Endothelial cell of umbilical vein (primary cell): ENCODE measurements around the gene MACROH2A1. TPM values are rescaled to one million over a fixed set of nuclear protein-coding genes. Genes with fewer than 3 reads are reported as not detected.

Experiments
- Bru-seq: library from RNA; stranded (reverse); fragments of 400-500 nt; gene quantifications from one replicate; lab custom pipeline; 2021; lab: Mats Ljungman, UMichigan
- BruChase-seq, 2 experiments: library from RNA; stranded (reverse); fragments of 400-500 nt; gene quantifications; one replicate each; lab custom pipeline; 2021; lab: Mats Ljungman, UMichigan
- BruUV-seq: library from RNA; stranded (reverse); fragments of 400-500 nt; replicated peaks from 2 replicates; lab custom pipeline; 2021; lab: Mats Ljungman, UMichigan
- CTCF ChIA-PET: fragments of 300-600, 350-600 bp; sonication (Branson Sonifier 250); formaldehyde crosslinking; loops from one replicate; lab custom pipeline; 2021; ENCODE audit warnings: antibody characterized with exemption, inconsistent platforms; lab: Charles Lee
- POLR2A ChIA-PET: fragments of 300-600, 350-600 bp; sonication (Branson Sonifier 250); formaldehyde crosslinking; loops from one replicate; lab custom pipeline; 2021; ENCODE audit warnings: antibody characterized with exemption, inconsistent platforms; lab: Charles Lee
- DNase-seq: peaks from one replicate; pipeline ENCODE4 v3.0.0-alpha.2; 2011; ENCODE audit warnings: low read depth, low spot score
- FAIRE-seq: peaks from 2 replicates; lab custom pipeline; 2011; peaks lifted over from hg19 to GRCh38; lab: Jason Lieb, UNC
- H2AFZ ChIP-seq: 2 replicates; pipeline ENCODE4 v1.6.0; 2012; ENCODE audit warnings: low read depth, low read length, control low read depth, inconsistent platforms
- H3K27ac ChIP-seq: 2 replicates; pipeline ENCODE4 v1.5.1; 2011; ENCODE audit warnings: low read depth, mild to moderate bottlenecking, control low read depth, low read length, moderate library complexity; ENCODE audit not compliant: insufficient read depth
- H3K27me3 ChIP-seq, 2 experiments: 2 replicates each; pipeline versions ENCODE4 v1.6.0 to v1.6.1; 2011; ENCODE audit warnings: low read length in 2 of 2, mixed read lengths in 1 of 2; ENCODE audit not compliant: control insufficient read depth in 2 of 2, insufficient read depth in 2 of 2
- H3K36me3 ChIP-seq, 2 experiments: 2 replicates in 1 of 2; 3 replicates in 1 of 2; pipeline ENCODE4 v1.5.1; 2011; ENCODE audit warnings: low read length in 2 of 2, mild to moderate bottlenecking in 1 of 2, moderate library complexity in 1 of 2; ENCODE audit not compliant: control insufficient read depth in 2 of 2, insufficient read depth in 2 of 2; ENCODE audit errors: extremely low read depth in 1 of 2
- H3K4me1 ChIP-seq: 3 replicates; pipeline ENCODE4 v1.5.1; 2011; ENCODE audit warnings: mild to moderate bottlenecking, low read length; ENCODE audit not compliant: control insufficient read depth, insufficient read depth; ENCODE audit errors: extremely low read depth
- H3K4me2 ChIP-seq: 2 replicates; pipeline ENCODE4 v1.6.1; 2011; ENCODE audit warnings: low read length, control low read depth, mixed read lengths; ENCODE audit not compliant: insufficient read depth
- H3K4me3 ChIP-seq, 3 experiments: fragments of 200-600 bp in 1 of 3; sonication (generic), shearing (Covaris generic) in 1 of 3; replicated peaks in 1 of 3; 2 replicates each; pipeline ENCODE4 v1.5.1; 2011 to 2016; ENCODE audit warnings: control low read depth in 3 of 3, low read length in 3 of 3, mild to moderate bottlenecking in 2 of 3, inconsistent platforms in 1 of 3, low read depth in 1 of 3, moderate library complexity in 1 of 3; ENCODE audit not compliant: insufficient read depth in 1 of 3
- H3K79me2 ChIP-seq: 2 replicates; pipeline ENCODE4 v1.6.0; 2012; ENCODE audit warnings: low read length, inconsistent platforms; ENCODE audit not compliant: control insufficient read depth, insufficient read depth
- H3K9ac ChIP-seq: replicated peaks from 2 replicates; pipeline ENCODE3; 2011; ENCODE audit warnings: low read length, control low read depth; ENCODE audit not compliant: insufficient read depth; ENCODE audit errors: extremely low read depth
- H3K9me1 ChIP-seq: replicated peaks from 3 replicates; pipeline ENCODE4 v1.6.0; 2011; ENCODE audit warnings: mild to moderate bottlenecking, low read length; ENCODE audit not compliant: control insufficient read depth, insufficient read depth; ENCODE audit errors: extremely low read depth
- H3K9me3 ChIP-seq: replicated peaks from 2 replicates; pipeline ENCODE4 v1.5.1; 2012; ENCODE audit warnings: low read length, inconsistent platforms; ENCODE audit not compliant: control insufficient read depth, insufficient read depth
- H4K20me1 ChIP-seq: replicated peaks from 2 replicates; pipeline ENCODE3; 2011; ENCODE audit warnings: mild to moderate bottlenecking, low read length; ENCODE audit not compliant: control insufficient read depth, insufficient read depth; ENCODE audit errors: extremely low read depth
- GATA2 ChIP-seq: IDR thresholded peaks from 2 replicates; pipeline ENCODE4 v1.7.0; 2011; ENCODE audit warnings: low read depth, mild to moderate bottlenecking, moderate library complexity, mixed read lengths, low read length; ENCODE audit not compliant: insufficient read length, insufficient read depth
- JUN ChIP-seq: IDR thresholded peaks from 2 replicates; pipeline ENCODE4 v1.6.1; 2011; ENCODE audit warnings: borderline replicate concordance, low read depth; ENCODE audit not compliant: insufficient read length, insufficient read depth
- POLR2A ChIP-seq: IDR thresholded peaks from 2 replicates; pipeline ENCODE4 v1.6.1; 2012; ENCODE audit warnings: low read depth, mild to moderate bottlenecking, control low read depth, low read length
- POLR2AphosphoS5 ChIP-seq: IDR thresholded peaks from 2 replicates; pipeline ENCODE4 v1.6.1; 2012; ENCODE audit warnings: low read depth, mild to moderate bottlenecking, control low read depth, low read length, moderate library complexity; ENCODE audit not compliant: insufficient read depth
- dilution Hi-C: fragments of 300-500 bp; cut with MboI; formaldehyde crosslinking; loops from one replicate; pipeline ENCODE4 v1.15.0; 2019; ENCODE audit warnings: low sequenced_read_pairs; ENCODE audit not compliant: extremely low pct_ligation_motif_present
- intact Hi-C: fragments of 100-400 bp; cut with micrococcal nuclease; formaldehyde crosslinking; loops from one replicate; pipeline ENCODE4 v1.10.0; 2022
- long read RNA-seq: library from polyadenylated mRNA; stranded (forward); transcript quantifications from one replicate; pipeline ENCODE4 v2.0.0, GENCODE V29; 2021
- polyA minus RNA-seq, 3 experiments: library from RNA; depleted of rRNA, polyadenylated mRNA; stranded (reverse); fragments of >200 nt; gene quantifications; 1 replicate in 1 of 3; 2 replicates in 2 of 3; pipeline ENCODE4 v1.2.3, GENCODE V29; 2011
- polyA plus RNA-seq, 4 experiments: library from polyadenylated mRNA; depleted of rRNA in 3 of 4; stranded (reverse) in 3 of 4; unstranded in 1 of 4; fragments of >200 nt; gene quantifications; 2 replicates each; pipeline versions ENCODE4 v1.2.1 to v1.2.3, GENCODE V29; 2011 to 2012; ENCODE audit warnings: missing spikeins in 1 of 4
- total RNA-seq: library from RNA; stranded (reverse); gene quantifications from 2 replicates; pipeline ENCODE4 v1.2.3, GENCODE V29; 2021
- TF ChIP-seq, protein P1 (sequence below), 2 donors: IDR thresholded peaks; 1 replicate in 1 of 2; 2 replicates in 1 of 2; pipeline ENCODE4 v1.5.1; 2011; ENCODE audit warnings: low read length in 2 of 2, mild to moderate bottlenecking in 2 of 2, moderate library complexity in 2 of 2, control low read depth in 1 of 2, inconsistent platforms in 1 of 2, low read depth in 1 of 2; ENCODE audit not compliant: insufficient read depth in 1 of 2; ENCODE audit errors: extremely low read depth in 1 of 2
- TF ChIP-seq, protein P2 (sequence below): IDR thresholded peaks from 2 replicates; pipeline ENCODE4 v1.6.1; 2011; ENCODE audit not compliant: insufficient read depth, insufficient read length

Gene MACROH2A1
- 142 and 147 TPM in 2 replicates for total RNA-seq
- 74.1 and 89.3 TPM in 2 replicates for polyA plus RNA-seq
- polyA plus RNA-seq (2011; cell fraction: cytosol; rRNA removed) = 91.8 and 107 TPM in 2 replicates
- polyA plus RNA-seq (2011; cell fraction: nucleus; rRNA removed) = 336 and 348 TPM in 2 replicates
- polyA plus RNA-seq (2012) = 85.0 and 114 TPM in 2 replicates
- 107 and 109 TPM in 2 replicates for polyA minus RNA-seq
- 65.6 TPM for polyA minus RNA-seq (2011; cell fraction: cytosol; rRNA and poly(A)+ RNA removed)
- polyA minus RNA-seq (2011; cell fraction: nucleus; rRNA and poly(A)+ RNA removed) = 158 and 178 TPM in 2 replicates
- Bru-seq, nascent RNA = percentile 87 among the genes with signal in this experiment
- BruChase-seq, experiment 1, labeled RNA remaining after a 6-hour chase = percentile 72 among the genes with signal in this experiment
- BruChase-seq, experiment 2, labeled RNA remaining after a 2-hour chase = percentile 89 among the genes with signal in this experiment
- long read RNA-seq, transcript H2AFY-204 (5 exons, 924 nt) = minor isoform, 7 of 464 reads
- long read RNA-seq, transcript H2AFY-202 (9 exons, 1,859 nt) = minor isoform, 54 of 464 reads
- long read RNA-seq, transcript H2AFY-217 (9 exons, 2,789 nt) = major isoform, 55 of 464 reads
- long read RNA-seq, partial matches to known transcripts = 9 of 464 reads
- long read RNA-seq, other reads (novel, unspliced or antisense) = 338 of 464 reads

DNA sequence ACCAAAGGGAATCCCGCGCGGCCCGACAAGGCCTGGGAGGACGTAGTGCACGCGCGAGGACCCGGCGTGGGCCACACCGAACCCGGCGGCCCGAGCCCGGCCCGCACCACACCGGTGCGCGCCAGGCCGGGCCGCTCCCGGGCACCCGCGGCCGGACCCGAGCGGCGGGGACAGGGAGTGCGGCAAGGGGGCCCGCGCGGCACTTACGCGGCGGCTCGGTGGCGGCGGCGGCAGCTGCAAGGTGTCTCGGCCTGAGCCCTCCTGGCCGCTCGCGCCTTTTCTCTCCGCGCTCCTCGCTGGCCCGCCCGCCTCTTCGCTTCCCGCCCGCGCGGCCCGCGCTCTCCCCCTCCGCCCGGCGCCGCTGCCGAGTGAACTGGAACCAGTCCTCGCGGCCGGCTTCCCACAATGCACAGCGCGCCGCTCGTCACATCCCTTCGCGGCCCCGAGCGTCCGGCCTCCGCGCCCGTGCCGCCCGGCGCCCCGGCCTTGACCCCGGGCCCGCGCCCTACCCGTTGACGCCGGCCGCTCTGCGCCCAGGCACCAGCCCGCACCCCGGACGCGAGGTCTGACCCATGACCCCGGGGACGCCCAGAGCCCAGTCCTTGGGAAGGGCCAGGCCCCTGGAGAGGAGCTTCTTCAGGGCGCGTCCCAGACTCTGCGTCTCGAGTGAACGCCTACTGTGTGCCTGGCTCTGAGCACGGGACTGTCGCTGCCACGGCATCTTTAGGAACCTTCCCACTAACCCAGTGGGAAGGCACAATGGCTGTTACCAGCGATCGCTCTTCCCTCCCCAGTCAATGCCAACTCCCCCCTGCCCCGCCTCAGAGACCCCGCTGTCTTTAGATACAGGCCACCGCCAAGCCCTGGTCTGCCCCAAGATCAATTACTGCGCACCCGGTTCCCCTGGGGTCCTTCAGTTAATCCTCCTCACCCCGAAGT, at the start of gene MACROH2A1:
Gene MACROH2A1 (minus strand): TSS at position 377 of the 939 bp plus-strand sequence. CDS start 10,138 bp downstream, outside the sequence.
- peaks cover 46% of the 10 kb centered on the region for H3K79me2 ChIP-seq
- dilution Hi-C loops = no loop called here
- CTCF ChIA-PET = interaction anchor here (0.9 to 1.3 kb wide), 3 partner anchors 8 to 27 kb away, joined by 3 to 5 read pairs (median 3); no protein-coding TSS in a partner anchor
- H3K36me3 ChIP-seq = no peaks in the 10 kb centered on the region
- peaks cover 13% of the 10 kb centered on the region for H3K4me1 ChIP-seq
- intact Hi-C loops = loop anchor here (1.0 to 5.0 kb wide), 4 partner anchors 9 to 192 kb away; no protein-coding TSS in a partner anchor
- no peaks in the 10 kb centered on the region for H3K9me3 ChIP-seq
- POLR2A ChIA-PET = no interaction called here
- peak within 1 kb of the TSS; percentile 81 for H3K4me2 ChIP-seq
- peak within 1 kb of the TSS; percentile 76 for H3K27ac ChIP-seq
- FAIRE-seq = peak; percentile 75
- peak within 1 kb of the TSS; percentile 99 for H2AFZ ChIP-seq
- peak; percentile 83 for DNase-seq
- TSS peak; percentile 85 for BruUV-seq
- H4K20me1 ChIP-seq = peaks cover 4% of the 10 kb centered on the region
- peak within 1 kb of the TSS; percentile 89 for H3K9ac ChIP-seq
- peak within 1 kb of the TSS; percentile 53 to 92 (median 88) for H3K4me3 ChIP-seq
- TF ChIP-seq JUN (no peak), GATA2 (no peak), POLR2A (peak; percentile 88), POLR2AphosphoS5 (peak; percentile 89)
- TF ChIP-seq, protein P1, sequence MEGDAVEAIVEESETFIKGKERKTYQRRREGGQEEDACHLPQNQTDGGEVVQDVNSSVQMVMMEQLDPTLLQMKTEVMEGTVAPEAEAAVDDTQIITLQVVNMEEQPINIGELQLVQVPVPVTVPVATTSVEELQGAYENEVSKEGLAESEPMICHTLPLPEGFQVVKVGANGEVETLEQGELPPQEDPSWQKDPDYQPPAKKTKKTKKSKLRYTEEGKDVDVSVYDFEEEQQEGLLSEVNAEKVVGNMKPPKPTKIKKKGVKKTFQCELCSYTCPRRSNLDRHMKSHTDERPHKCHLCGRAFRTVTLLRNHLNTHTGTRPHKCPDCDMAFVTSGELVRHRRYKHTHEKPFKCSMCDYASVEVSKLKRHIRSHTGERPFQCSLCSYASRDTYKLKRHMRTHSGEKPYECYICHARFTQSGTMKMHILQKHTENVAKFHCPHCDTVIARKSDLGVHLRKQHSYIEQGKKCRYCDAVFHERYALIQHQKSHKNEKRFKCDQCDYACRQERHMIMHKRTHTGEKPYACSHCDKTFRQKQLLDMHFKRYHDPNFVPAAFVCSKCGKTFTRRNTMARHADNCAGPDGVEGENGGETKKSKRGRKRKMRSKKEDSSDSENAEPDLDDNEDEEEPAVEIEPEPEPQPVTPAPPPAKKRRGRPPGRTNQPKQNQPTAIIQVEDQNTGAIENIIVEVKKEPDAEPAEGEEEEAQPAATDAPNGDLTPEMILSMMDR (IDR thresholded peaks at IDR 0.05; ENCODE audit: extremely low read depth in 1 of 2, insufficient read depth in 1 of 2, low read depth in 1 of 2, low read length in 2 of 2) = no peak
- TF ChIP-seq, protein P2, sequence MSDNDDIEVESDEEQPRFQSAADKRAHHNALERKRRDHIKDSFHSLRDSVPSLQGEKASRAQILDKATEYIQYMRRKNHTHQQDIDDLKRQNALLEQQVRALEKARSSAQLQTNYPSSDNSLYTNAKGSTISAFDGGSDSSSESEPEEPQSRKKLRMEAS = no peak
- H3K27me3 ChIP-seq = peaks cover 0 to 1% of the 10 kb centered on the region in 2 experiments
- H3K9me1 ChIP-seq = no peaks in the 10 kb centered on the region
